H9 (cell line): Measurements from ENCODE around the gene CLEC1A. TPM values are rescaled to one million over a fixed set of nuclear protein-coding genes. Genes with fewer than 3 reads are reported as not detected.

Experiments used
- DNase-seq: peaks from one replicate; pipeline ENCODE4 v3.0.0-alpha.2; 2017
- H2AFZ ChIP-seq: one replicate; pipeline ENCODE4 v1.6.1; 2013; ENCODE audit warnings: mild to moderate bottlenecking, low read length, control low read depth, moderate library complexity
- H2AK5ac ChIP-seq: 2 replicates; pipeline ENCODE4 v1.6.1; 2013; ENCODE audit warnings: low read length, control low read depth, mixed read lengths; ENCODE audit not compliant: insufficient read length
- H2BK120ac ChIP-seq: one replicate; pipeline ENCODE4 v1.6.1; 2013; ENCODE audit warnings: low read depth, mild to moderate bottlenecking, low read length, control low read depth, inconsistent platforms; ENCODE audit not compliant: poor library complexity, severe bottlenecking
- H2BK12ac ChIP-seq: 2 replicates; pipeline ENCODE4 v1.6.1; 2013; ENCODE audit warnings: low read length, control low read depth, mixed read lengths, low read depth; ENCODE audit not compliant: insufficient read length
- H2BK15ac ChIP-seq: 2 replicates; pipeline ENCODE4 v1.6.1; 2013; ENCODE audit warnings: low read depth, low read length, control low read depth
- H2BK20ac ChIP-seq: one replicate; pipeline ENCODE4 v1.6.1; 2013; ENCODE audit warnings: low read depth, mild to moderate bottlenecking, low read length, control low read depth, inconsistent platforms; ENCODE audit not compliant: poor library complexity, severe bottlenecking
- H2BK5ac ChIP-seq: 2 replicates; pipeline ENCODE4 v1.6.1; 2013; ENCODE audit warnings: low read length, control low read depth, mixed read lengths; ENCODE audit not compliant: insufficient read length
- H3K14ac ChIP-seq: 2 replicates; pipeline ENCODE4 v1.6.1; 2013; ENCODE audit warnings: low read length, control low read depth; ENCODE audit not compliant: insufficient read depth
- H3K18ac ChIP-seq: 2 replicates; pipeline ENCODE4 v1.6.1; 2013; ENCODE audit warnings: low read depth, mild to moderate bottlenecking, mixed read lengths, low read length, control low read depth; ENCODE audit not compliant: insufficient read length
- H3K23ac ChIP-seq: 2 replicates; pipeline ENCODE4 v1.6.1; 2013; ENCODE audit warnings: low read length, control low read depth, mixed read lengths, low read depth; ENCODE audit not compliant: insufficient read length
- H3K23me2 ChIP-seq: 2 replicates; pipeline ENCODE4 v1.6.1; 2013; ENCODE audit warnings: low read depth, mild to moderate bottlenecking, mixed read lengths, low read length, control low read depth; ENCODE audit not compliant: insufficient read length, poor library complexity, severe bottlenecking
- H3K27ac ChIP-seq: 2 replicates; pipeline ENCODE4 v1.5.1; 2013; ENCODE audit warnings: low read length, control low read depth, mixed read lengths, low read depth; ENCODE audit not compliant: insufficient read length
- H3K27me3 ChIP-seq: 2 replicates; pipeline ENCODE4 v1.6.1; 2013; ENCODE audit warnings: low read length, control low read depth, inconsistent platforms; ENCODE audit not compliant: insufficient read depth
- H3K4ac ChIP-seq: 2 replicates; pipeline ENCODE4 v1.6.1; 2013; ENCODE audit warnings: low read depth, mild to moderate bottlenecking, control low read depth, inconsistent platforms, low read length, moderate library complexity
- H3K4me1 ChIP-seq: 2 replicates; pipeline ENCODE4 v1.6.1; 2013; ENCODE audit warnings: low read length, control low read depth, inconsistent platforms; ENCODE audit not compliant: insufficient read depth
- H3K4me2 ChIP-seq: 2 replicates; pipeline ENCODE4 v1.6.1; 2013; ENCODE audit warnings: low read length, control low read depth, mixed read lengths; ENCODE audit not compliant: insufficient read length, insufficient read depth
- H3K56ac ChIP-seq: 2 replicates; pipeline ENCODE4 v1.6.1; 2013; ENCODE audit warnings: low read depth, mild to moderate bottlenecking, mixed read lengths, low read length, control low read depth; ENCODE audit not compliant: insufficient read length
- H3K79me1 ChIP-seq: 2 replicates; pipeline ENCODE4 v1.6.1; 2013; ENCODE audit warnings: low read depth, mild to moderate bottlenecking, moderate library complexity, low read length, control low read depth, inconsistent platforms; ENCODE audit not compliant: insufficient read depth, poor library complexity, severe bottlenecking
- H3K79me2 ChIP-seq: 2 replicates; pipeline ENCODE4 v1.6.1; 2013; ENCODE audit warnings: low read length, control low read depth, inconsistent platforms; ENCODE audit not compliant: insufficient read depth
- H3K9ac ChIP-seq: 2 replicates; pipeline ENCODE4 v1.6.1; 2013; ENCODE audit warnings: low read length, control low read depth, mixed read lengths; ENCODE audit not compliant: insufficient read length; ENCODE audit errors: extremely low read depth
- H3K9me3 ChIP-seq: one replicate; pipeline ENCODE4 v1.6.1; 2013; ENCODE audit warnings: low read depth, low read length, inconsistent platforms; ENCODE audit not compliant: control insufficient read depth
- H3T11ph ChIP-seq: one replicate; pipeline ENCODE4 v1.6.1; 2013; ENCODE audit warnings: mild to moderate bottlenecking, low read length, control low read depth, inconsistent platforms
- H4K20me1 ChIP-seq: one replicate; pipeline ENCODE4 v1.6.1; 2013; ENCODE audit not compliant: control insufficient read depth, insufficient read length, insufficient read depth
- H4K5ac ChIP-seq: 2 replicates; pipeline ENCODE4 v1.6.1; 2013; ENCODE audit warnings: low read depth, mild to moderate bottlenecking, mixed read lengths, low read length, control low read depth; ENCODE audit not compliant: insufficient read length
- H4K8ac ChIP-seq: replicated peaks from 2 replicates; pipeline ENCODE4 v1.6.1; 2013; ENCODE audit warnings: low read length, control low read depth, mixed read lengths, low read depth; ENCODE audit not compliant: insufficient read length
- H4K91ac ChIP-seq: 2 replicates; pipeline ENCODE4 v1.6.1; 2013; ENCODE audit warnings: low read depth, mild to moderate bottlenecking, moderate library complexity, mixed read lengths, low read length, control low read depth; ENCODE audit not compliant: insufficient read length
- H3K27ac Mint-ChIP-seq, 3 experiments: 2 replicates in 2 of 3; 3 replicates in 1 of 3; pipeline ENCODE4 v1.8.0; 2020 to 2021; ENCODE audit warnings: mixed read lengths in 3 of 3, mild to moderate bottlenecking in 1 of 3, moderate library complexity in 1 of 3
- H3K27me3 Mint-ChIP-seq: 2 replicates; pipeline ENCODE4 v1.8.0; 2021; ENCODE audit warnings: low read depth, mild to moderate bottlenecking, moderate library complexity, mixed read lengths
- H3K36me3 Mint-ChIP-seq, 3 experiments: 2 replicates in 2 of 3; 3 replicates in 1 of 3; pipeline ENCODE4 v1.8.0; 2020 to 2021; ENCODE audit warnings: low read depth in 3 of 3, mixed read lengths in 3 of 3; ENCODE audit not compliant: insufficient read depth in 1 of 3
- H3K4me1 Mint-ChIP-seq, 2 experiments: 2 replicates each; pipeline ENCODE4 v1.8.0; 2020; ENCODE audit warnings: mixed read lengths in 2 of 2
- H3K4me3 Mint-ChIP-seq, 2 experiments: 2 replicates in 1 of 2; 3 replicates in 1 of 2; pipeline ENCODE4 v1.8.0; 2020 to 2021; ENCODE audit warnings: mild to moderate bottlenecking in 2 of 2, mixed read lengths in 2 of 2, moderate library complexity in 1 of 2
- H3K9me3 Mint-ChIP-seq, 2 experiments: 2 replicates in 1 of 2; 3 replicates in 1 of 2; pipeline ENCODE4 v1.8.0; 2020; ENCODE audit warnings: mild to moderate bottlenecking in 2 of 2, mixed read lengths in 2 of 2, moderate library complexity in 1 of 2
- CTCF ChIP-seq: fragments of 200-600 bp; sonication (generic); conservative IDR thresholded peaks from 3 replicates; pipeline ENCODE4 v1.8.0; 2021; ENCODE audit warnings: antibody characterized with exemption, mild to moderate bottlenecking
- WGBS: extraction: QIAGEN DNeasy Blood & Tissue Kit; methylation state at CpG from one replicate; pipeline ENCODE4 v1.1.7; 2013; ENCODE audit warnings: missing lambda C conversion rate, low lambda C conversion rate, mixed read lengths; ENCODE audit not compliant: insufficient read length; ENCODE audit errors: extremely low coverage; 5-methylcytosine and 5-hydroxymethylcytosine counted together
- total RNA-seq: library from RNA; stranded (reverse); gene quantifications from 2 replicates; pipeline ENCODE4 v1.2.1, GENCODE V29; 2021

CLEC1A gene
- total RNA-seq, 1 experiment from 2014 or later, result not detected

- Histone ChIP-seq H3K9me3 (no peaks in the 10 kb centered on the region), H3K23me2 (no peaks in the 10 kb centered on the region), H3K27ac (peak overlapping the region; percentile 42), H3T11ph (no peak overlapping the region), H3K79me1 (no peaks in the 10 kb centered on the region), H2BK15ac (no peak overlapping the region), H2BK120ac (peak overlapping the region; percentile 36), H2BK20ac (no peak overlapping the region), H3K4me2 (no peak overlapping the region), H4K20me1 (no peaks in the 10 kb centered on the region), H2BK12ac (no peak overlapping the region), H3K4me1 (peaks cover 5% of the 10 kb centered on the region), H3K18ac (no peak overlapping the region), H3K27me3 (no peaks in the 10 kb centered on the region), H3K56ac (no peak overlapping the region), H3K79me2 (no peaks in the 10 kb centered on the region), H3K14ac (no peak overlapping the region; the same call in 1 of the 2 replicates), H4K91ac (no peak overlapping the region), H4K8ac (no peak overlapping the region), H2AK5ac (no peak overlapping the region), H2BK5ac (no peak overlapping the region), H3K9ac (no peak overlapping the region), H4K5ac (no peak overlapping the region), H3K4ac (no peak overlapping the region; the same call in 1 of the 2 replicates), H3K23ac (no peak overlapping the region), H2AFZ (no peak overlapping the region)
- Mint-ChIP-seq H3K27ac (peak overlapping the region; percentile 8 to 77 (median 46); a peak in 4 of 7 replicates), H3K9me3 (peaks cover 0 to 11% of the 10 kb centered on the region in 2 experiments; a peak in 3 of 5 replicates), H3K4me3 (no peak overlapping the region; a peak in 1 of 5 replicates), H3K4me1 (peaks cover 6 to 17% of the 10 kb centered on the region in 2 experiments; a peak in 3 of 4 replicates), H3K36me3 (peaks cover 2 to 7% (median 2%) of the 10 kb centered on the region in 3 experiments; a peak in 3 of 7 replicates), H3K27me3 (no peaks in the 10 kb centered on the region)
- peak; percentile 54 for DNase-seq
- WGBS, result no CpG with 5 or more reads among the region's 5 CpGs
- no peak for TF ChIP-seq CTCF
These were observed 67.0 kb downstream of the CLEC1A start for GRCh38 chr12:10031771-10032175.
